Astrocyte (in vitro differentiated cells and primary cell): ENCODE measurements around the gene PRXL2B.

Source experiments
- CTCF ChIP-seq: IDR thresholded peaks from 2 replicates; pipeline ENCODE4 v1.5.1; 2011; ENCODE audit warnings: low read depth, mild to moderate bottlenecking, inconsistent platforms, low read length, moderate library complexity; ENCODE audit not compliant: insufficient read depth
- EZH2 ChIP-seq: IDR thresholded peaks from 2 replicates; pipeline ENCODE4 v1.6.1; 2012; ENCODE audit warnings: mild to moderate bottlenecking, low read length, inconsistent platforms; ENCODE audit not compliant: insufficient read depth

GRCh38 chr1:2574350-2574749, 12.2 kb upstream of the PRXL2B start:
- TF ChIP-seq CTCF (no peak), EZH2 (no peak)
